ENCODE measurements around the gene RAB35. TPM values are rescaled to one million over a fixed set of nuclear protein-coding genes. Genes with fewer than 3 reads are reported as not detected.

RAB35 gene
- total and polyA plus RNA-seq, 7 donors = 18.9 to 38.7 (median 32.9) TPM

DNA sequence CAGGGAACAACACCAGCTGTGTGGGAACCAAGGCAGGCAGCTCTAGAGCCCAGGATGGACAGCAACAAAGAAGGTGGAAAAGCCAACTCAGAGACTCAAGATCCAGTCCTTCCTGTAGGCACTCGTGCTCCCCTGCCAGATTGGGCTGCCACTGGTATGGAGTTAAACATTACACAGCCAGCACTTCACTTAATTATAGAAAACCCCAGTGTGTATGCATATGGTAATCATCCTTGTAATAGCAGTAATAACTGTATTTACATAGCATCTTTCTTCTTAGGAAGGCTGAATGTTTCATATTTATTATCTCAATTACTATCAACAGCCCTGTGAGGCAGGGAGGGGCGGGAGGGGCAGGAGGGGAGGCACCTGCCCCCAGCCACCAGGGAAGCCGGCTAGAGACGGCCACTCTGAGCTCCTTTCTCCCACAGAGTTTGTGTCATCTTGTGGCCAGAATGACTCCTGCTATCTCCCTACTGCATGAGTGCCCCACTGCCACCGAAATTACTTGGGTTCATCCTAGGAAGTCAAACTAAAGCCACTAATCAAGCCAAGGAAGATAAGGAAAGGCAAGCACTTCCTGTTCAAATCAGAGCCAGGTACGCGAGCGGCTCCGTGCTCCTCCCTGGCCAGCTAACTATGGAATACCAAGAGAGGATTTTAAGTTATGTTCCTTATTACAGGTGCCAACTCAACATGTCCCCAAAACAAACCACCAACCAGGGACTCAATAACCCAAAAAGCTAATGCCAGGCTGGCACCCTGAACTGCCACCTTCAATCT lies 15.7 kb upstream of the RAB35 start:
- no peaks in the 10 kb centered on the region for H3K9me3 ChIP-seq
- no peak overlapping the region for H3K27ac ChIP-seq
- H3K36me3 ChIP-seq (ENCODE audit: insufficient read depth in 1 of 2, low read depth in 1 of 2) = peaks cover 34 to 100% of the 10 kb centered on the region in 2 donors
- intact Hi-C loops (cut with DNase I) = no loop called here
- no peak overlapping the region for H3K4me3 ChIP-seq
- no peaks in the 10 kb centered on the region for H3K4me1 ChIP-seq
- ATAC-seq (no peak), DNase-seq (no peak)
- WGBS, 3 donors = 78 to 80% (median 78%) methylated on average over 9 of the region's 9 CpGs
- TF ChIP-seq, protein P1, sequence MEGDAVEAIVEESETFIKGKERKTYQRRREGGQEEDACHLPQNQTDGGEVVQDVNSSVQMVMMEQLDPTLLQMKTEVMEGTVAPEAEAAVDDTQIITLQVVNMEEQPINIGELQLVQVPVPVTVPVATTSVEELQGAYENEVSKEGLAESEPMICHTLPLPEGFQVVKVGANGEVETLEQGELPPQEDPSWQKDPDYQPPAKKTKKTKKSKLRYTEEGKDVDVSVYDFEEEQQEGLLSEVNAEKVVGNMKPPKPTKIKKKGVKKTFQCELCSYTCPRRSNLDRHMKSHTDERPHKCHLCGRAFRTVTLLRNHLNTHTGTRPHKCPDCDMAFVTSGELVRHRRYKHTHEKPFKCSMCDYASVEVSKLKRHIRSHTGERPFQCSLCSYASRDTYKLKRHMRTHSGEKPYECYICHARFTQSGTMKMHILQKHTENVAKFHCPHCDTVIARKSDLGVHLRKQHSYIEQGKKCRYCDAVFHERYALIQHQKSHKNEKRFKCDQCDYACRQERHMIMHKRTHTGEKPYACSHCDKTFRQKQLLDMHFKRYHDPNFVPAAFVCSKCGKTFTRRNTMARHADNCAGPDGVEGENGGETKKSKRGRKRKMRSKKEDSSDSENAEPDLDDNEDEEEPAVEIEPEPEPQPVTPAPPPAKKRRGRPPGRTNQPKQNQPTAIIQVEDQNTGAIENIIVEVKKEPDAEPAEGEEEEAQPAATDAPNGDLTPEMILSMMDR (IDR thresholded peaks at IDR 0.05) = no peak
- no peaks in the 10 kb centered on the region for H3K27me3 ChIP-seq (ENCODE audit: insufficient read depth in 3 of 3, low read length in 2 of 3)

DNA sequence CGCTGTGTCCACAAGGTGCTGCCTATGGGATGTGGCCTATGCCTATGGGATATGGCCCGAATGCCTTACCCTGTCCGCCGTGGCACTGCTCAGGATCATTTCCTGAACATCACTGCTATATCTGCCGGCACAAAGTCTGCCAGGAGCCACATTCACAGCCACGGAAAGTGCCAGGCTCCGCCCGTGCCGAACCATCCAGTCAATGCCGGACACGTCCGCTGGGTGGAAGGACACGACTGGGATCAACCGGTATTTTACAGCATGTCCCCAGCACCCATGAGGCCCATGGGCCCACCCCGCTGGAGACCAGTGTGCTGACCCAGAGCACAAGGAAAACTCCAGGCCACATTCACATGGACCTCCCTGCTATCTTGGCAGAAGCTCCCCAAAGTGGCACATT lies 14.6 kb upstream of the RAB35 start:
- peaks cover 6% of the 10 kb centered on the region for H3K4me1 ChIP-seq
- H3K36me3 ChIP-seq (ENCODE audit: insufficient read depth in 1 of 2, low read depth in 1 of 2) = peaks cover 34 to 100% of the 10 kb centered on the region in 2 donors
- WGBS, 3 donors = 93 to 97% (median 94%) methylated on average over 15 of the region's 15 CpGs
- no peaks in the 10 kb centered on the region for H3K9me3 ChIP-seq
- DNase-seq = no peak
- no peak overlapping the region for H3K27ac ChIP-seq
- TF ChIP-seq, protein P1 (IDR thresholded peaks at IDR 0.05) = no peak
- intact Hi-C loops (cut with DNase I) = no loop called here
- H3K27me3 ChIP-seq (ENCODE audit: insufficient read depth in 3 of 3, low read length in 2 of 3) = no peaks in the 10 kb centered on the region
- no peak for ATAC-seq
- H3K4me3 ChIP-seq = no peak overlapping the region

DNA sequence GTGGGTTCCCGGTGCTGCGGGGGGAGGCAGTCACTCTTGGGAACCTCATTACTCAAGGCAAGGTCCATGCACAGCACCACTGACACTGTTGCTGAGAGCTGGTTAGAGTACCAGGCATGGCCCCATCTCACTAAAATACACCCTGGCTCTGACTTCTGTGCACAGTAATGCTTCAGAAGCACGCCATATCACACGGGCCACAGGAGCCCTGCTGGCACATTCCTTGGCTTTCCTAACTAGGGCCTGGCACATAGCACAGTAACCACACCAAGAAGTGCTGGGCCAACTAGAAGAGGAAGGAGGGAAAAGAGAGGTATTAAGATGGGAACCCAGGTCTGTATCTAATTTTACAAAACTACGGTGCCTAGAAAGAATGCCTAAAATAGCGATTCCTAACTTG lies 13.5 kb upstream of the RAB35 start:
- TF ChIP-seq, protein P1 (IDR thresholded peaks at IDR 0.05) = no peak
- 59 to 75% (median 66%) methylated on average over 6 of the region's 6 CpGs for WGBS, 3 donors
- ATAC-seq = peak; percentile 24 to 50 (median 36)
- H3K4me1 ChIP-seq = peaks cover 9% of the 10 kb centered on the region
- no peaks in the 10 kb centered on the region for H3K27me3 ChIP-seq (ENCODE audit: insufficient read depth in 3 of 3, low read length in 2 of 3)
- no peak overlapping the region for H3K27ac ChIP-seq
- H3K4me3 ChIP-seq = no peak overlapping the region
- intact Hi-C loops (cut with DNase I) = no loop called here
- H3K36me3 ChIP-seq (ENCODE audit: insufficient read depth in 1 of 2, low read depth in 1 of 2) = peaks cover 33 to 95% of the 10 kb centered on the region in 2 donors
- DNase-seq = no peak
- H3K9me3 ChIP-seq = no peaks in the 10 kb centered on the region

DNA sequence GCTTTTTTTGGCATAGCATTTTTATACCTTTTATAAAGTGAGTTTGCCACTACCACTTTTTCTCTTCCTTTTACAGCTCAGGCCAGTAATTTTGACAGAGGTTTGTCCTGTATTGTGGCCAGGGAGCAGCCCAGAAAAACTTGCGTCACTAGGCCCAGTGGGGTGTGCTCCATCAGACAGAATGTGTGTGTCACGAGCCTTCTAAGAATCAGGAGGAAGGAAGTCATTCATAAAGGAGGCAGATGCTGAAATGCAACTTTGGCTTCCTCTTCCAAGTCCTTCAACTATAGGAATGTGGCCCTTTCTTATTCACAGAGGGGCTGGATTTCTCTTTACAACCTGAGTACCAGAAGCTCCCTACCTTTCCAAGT lies 10.1 kb upstream of the RAB35 start:
- intact Hi-C loops (cut with DNase I) = no loop called here
- WGBS, 3 donors = 48 to 77% (median 68%) methylated on average over 2 of the region's 2 CpGs
- Histone ChIP-seq H3K4me3 (no peak overlapping the region), H3K27ac (peak overlapping the region; percentile 55), H3K4me1 (peaks cover 9% of the 10 kb centered on the region), H3K27me3 (ENCODE audit: insufficient read depth in 3 of 3, low read length in 2 of 3) (no peaks in the 10 kb centered on the region), H3K36me3 (ENCODE audit: insufficient read depth in 1 of 2, low read depth in 1 of 2) (peaks cover 22 to 61% of the 10 kb centered on the region in 2 donors), H3K9me3 (no peaks in the 10 kb centered on the region)
- TF ChIP-seq, protein P1 (IDR thresholded peaks at IDR 0.05) = no peak
- DNase-seq (no peak), ATAC-seq (peak in 3 of 4 donors; percentile 28 to 47 (median 46))
